Measurements from ENCODE around the gene NFATC2.

The NFATC2 gene

DNA sequence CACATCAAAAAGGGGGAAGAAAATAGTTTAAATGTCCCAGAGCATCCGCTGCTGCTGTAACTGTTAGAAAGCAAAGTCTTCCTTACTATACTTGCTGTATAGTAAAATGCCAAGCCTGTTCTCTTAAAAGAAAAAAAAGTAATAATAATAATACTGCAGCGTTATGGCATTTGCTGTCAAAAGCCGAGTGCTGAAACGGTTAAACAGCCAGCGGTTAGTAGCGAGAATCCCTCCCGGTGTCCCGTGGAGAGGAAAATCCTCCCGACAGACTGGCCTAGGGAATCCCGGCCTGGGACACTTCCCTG lies 19.5 kb upstream of the NFATC2 start:
- H3K9ac ChIP-seq (ENCODE audit: insufficient read length, low read depth) = peak overlapping the region; percentile 81
- no peak for DNase-seq (ENCODE audit: low read depth, low spot score)
- H3K9me3 ChIP-seq (ENCODE audit: insufficient read depth, low read length) = no peaks in the 10 kb centered on the region
- peaks cover 52% of the 10 kb centered on the region for H3K27me3 ChIP-seq (ENCODE audit: insufficient read depth, insufficient read length)
- peak overlapping the region; percentile 54 for H3K4me3 ChIP-seq (ENCODE audit: insufficient read length, low read depth)
- no peaks in the 10 kb centered on the region for H3K36me3 ChIP-seq (ENCODE audit: insufficient read depth, insufficient read length, low read length)
- no peak for TF ChIP-seq YY1 (IDR thresholded peaks at IDR 0.05; ENCODE audit: insufficient read depth, insufficient read length)
- TF ChIP-seq ZNF274 (IDR thresholded peaks at IDR 0.05; ENCODE audit: low read depth, low read length) = no peak
- no peak for TF ChIP-seq SUZ12 (IDR thresholded peaks at IDR 0.05; ENCODE audit: extremely low read depth, insufficient read depth, insufficient read length)
- peaks cover 7% of the 10 kb centered on the region for H3K4me1 ChIP-seq (ENCODE audit: insufficient read depth, insufficient read length)

DNA sequence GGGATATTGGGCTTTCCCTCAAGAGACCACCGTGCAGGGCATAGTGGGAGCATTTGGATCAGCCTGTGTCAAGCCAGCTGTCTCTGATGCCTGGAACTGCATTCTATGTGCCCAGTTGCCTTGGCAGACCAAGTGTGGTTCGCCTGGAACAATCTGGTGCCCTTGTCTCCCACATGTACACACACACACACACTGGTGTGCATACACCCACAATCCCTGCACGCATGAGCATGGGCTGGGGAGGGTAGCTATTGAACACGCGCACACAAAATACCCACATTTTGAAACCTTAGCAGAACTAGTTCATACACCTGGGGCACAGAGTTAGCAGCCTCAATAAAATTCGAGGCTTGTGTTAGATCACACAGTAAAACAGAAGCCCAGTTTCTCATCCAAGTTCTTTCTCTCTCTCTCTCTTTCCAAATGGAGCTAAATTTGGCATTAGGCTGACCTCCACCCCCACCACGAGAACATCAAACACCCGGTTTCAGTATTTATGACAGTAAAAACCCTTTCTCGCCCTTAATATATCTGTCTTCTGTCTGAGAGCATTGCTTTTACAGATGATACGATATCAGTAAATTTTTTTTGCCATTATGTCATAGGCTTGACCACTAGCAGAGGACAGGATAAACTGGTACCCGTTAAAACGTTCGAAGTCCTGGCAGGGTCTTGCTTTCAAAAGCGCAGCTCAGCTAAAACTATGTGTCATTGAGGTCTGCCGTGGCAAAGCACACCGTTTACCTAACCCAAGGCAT lies 18.2 kb upstream of the NFATC2 start:
- H3K4me1 ChIP-seq (ENCODE audit: insufficient read depth, insufficient read length) = peaks cover 7% of the 10 kb centered on the region
- H3K36me3 ChIP-seq (ENCODE audit: insufficient read depth, insufficient read length, low read length) = no peaks in the 10 kb centered on the region
- peaks cover 52% of the 10 kb centered on the region for H3K27me3 ChIP-seq (ENCODE audit: insufficient read depth, insufficient read length)
- no peak overlapping the region for H3K4me3 ChIP-seq (ENCODE audit: insufficient read length, low read depth)
- 0 out of 2 replicates have a peak, but pooled peaks cover 3% of the 10 kb centered on the region for H3K9me3 ChIP-seq (ENCODE audit: insufficient read depth, low read length)
- no peak for DNase-seq (ENCODE audit: low read depth, low spot score)
- H3K9ac ChIP-seq (ENCODE audit: insufficient read length, low read depth) = no peak overlapping the region
- no peak for TF ChIP-seq ZNF274 (IDR thresholded peaks at IDR 0.05; ENCODE audit: low read depth, low read length)
- no peak for TF ChIP-seq SUZ12 (IDR thresholded peaks at IDR 0.05; ENCODE audit: extremely low read depth, insufficient read depth, insufficient read length)
- no peak for TF ChIP-seq YY1 (IDR thresholded peaks at IDR 0.05; ENCODE audit: insufficient read depth, insufficient read length)

DNA sequence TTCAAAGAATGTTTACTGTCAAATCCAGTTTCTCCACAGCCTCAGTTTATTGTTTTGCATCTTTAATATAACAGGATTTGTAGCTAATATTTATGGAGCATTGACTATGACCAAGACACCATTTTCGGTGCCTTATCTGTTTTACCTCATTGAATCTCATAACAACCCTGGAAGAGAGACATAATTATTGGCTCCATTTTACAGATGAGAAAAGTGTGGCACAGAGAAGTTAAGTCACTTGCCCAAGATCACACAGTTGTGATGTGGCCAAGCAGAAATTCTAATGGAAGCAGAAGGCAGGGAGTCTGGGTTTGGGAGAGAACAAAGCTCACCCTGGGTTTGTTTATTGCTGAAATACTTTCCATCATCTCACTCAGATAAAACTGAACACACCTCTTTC lies 17.5 kb upstream of the NFATC2 start:
- H3K36me3 ChIP-seq (ENCODE audit: insufficient read depth, insufficient read length, low read length) = no peaks in the 10 kb centered on the region
- peaks cover 52% of the 10 kb centered on the region for H3K27me3 ChIP-seq (ENCODE audit: insufficient read depth, insufficient read length)
- H3K9me3 ChIP-seq (ENCODE audit: insufficient read depth, low read length) = 0 out of 2 replicates have a peak, but pooled peaks cover 3% of the 10 kb centered on the region
- H3K4me1 ChIP-seq (ENCODE audit: insufficient read depth, insufficient read length) = peaks cover 7% of the 10 kb centered on the region
- H3K9ac ChIP-seq (ENCODE audit: insufficient read length, low read depth) = no peak overlapping the region
- no peak for TF ChIP-seq SUZ12 (IDR thresholded peaks at IDR 0.05; ENCODE audit: extremely low read depth, insufficient read depth, insufficient read length)
- TF ChIP-seq ZNF274 (IDR thresholded peaks at IDR 0.05; ENCODE audit: low read depth, low read length) = no peak
- TF ChIP-seq YY1 (IDR thresholded peaks at IDR 0.05; ENCODE audit: insufficient read depth, insufficient read length) = no peak
- no peak overlapping the region for H3K4me3 ChIP-seq (ENCODE audit: insufficient read length, low read depth)
- no peak for DNase-seq (ENCODE audit: low read depth, low spot score)

DNA sequence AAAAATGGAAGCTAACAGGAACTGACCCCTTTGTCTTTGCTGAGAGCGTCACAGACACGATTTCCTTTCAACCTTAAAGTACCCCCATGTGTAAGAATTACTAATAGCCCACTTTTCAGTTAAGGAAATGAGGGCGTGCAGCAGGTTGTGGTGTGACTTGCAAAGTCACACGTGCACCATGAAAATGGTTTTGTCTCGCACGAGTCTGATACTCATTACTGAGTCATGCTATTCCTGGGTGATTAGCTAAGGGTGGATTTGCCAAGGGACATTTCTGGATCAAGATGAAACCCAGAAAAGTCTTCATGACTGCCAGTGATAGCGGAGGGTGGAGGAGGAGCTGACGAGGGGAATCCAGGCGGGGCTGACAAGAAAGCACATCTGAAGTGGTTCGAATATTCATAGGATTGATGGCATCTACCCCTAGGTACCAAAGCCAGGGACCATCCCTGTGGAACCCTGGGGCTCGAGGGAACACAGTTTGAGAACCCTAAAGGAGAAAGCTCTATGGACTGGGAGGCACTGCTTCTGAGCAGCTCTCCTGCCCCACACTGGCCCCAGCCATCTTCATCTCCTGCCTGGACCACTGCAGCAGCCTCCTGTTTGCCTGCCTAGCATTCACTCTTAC lies 12.1 kb upstream of the NFATC2 start:
- 0 out of 2 replicates have a peak, but pooled peaks cover 3% of the 10 kb centered on the region for H3K9me3 ChIP-seq (ENCODE audit: insufficient read depth, low read length)
- H3K4me1 ChIP-seq (ENCODE audit: insufficient read depth, insufficient read length) = no peaks in the 10 kb centered on the region
- no peaks in the 10 kb centered on the region for H3K36me3 ChIP-seq (ENCODE audit: insufficient read depth, insufficient read length, low read length)
- TF ChIP-seq SUZ12 (IDR thresholded peaks at IDR 0.05; ENCODE audit: extremely low read depth, insufficient read depth, insufficient read length) = no peak
- TF ChIP-seq ZNF274 (IDR thresholded peaks at IDR 0.05; ENCODE audit: low read depth, low read length) = no peak
- no peak for TF ChIP-seq YY1 (IDR thresholded peaks at IDR 0.05; ENCODE audit: insufficient read depth, insufficient read length)
- H3K9ac ChIP-seq (ENCODE audit: insufficient read length, low read depth) = no peak overlapping the region
- H3K27me3 ChIP-seq (ENCODE audit: insufficient read depth, insufficient read length) = peaks cover 12% of the 10 kb centered on the region
- DNase-seq (ENCODE audit: low read depth, low spot score) = no peak
- H3K4me3 ChIP-seq (ENCODE audit: insufficient read length, low read depth) = no peak overlapping the region

DNA sequence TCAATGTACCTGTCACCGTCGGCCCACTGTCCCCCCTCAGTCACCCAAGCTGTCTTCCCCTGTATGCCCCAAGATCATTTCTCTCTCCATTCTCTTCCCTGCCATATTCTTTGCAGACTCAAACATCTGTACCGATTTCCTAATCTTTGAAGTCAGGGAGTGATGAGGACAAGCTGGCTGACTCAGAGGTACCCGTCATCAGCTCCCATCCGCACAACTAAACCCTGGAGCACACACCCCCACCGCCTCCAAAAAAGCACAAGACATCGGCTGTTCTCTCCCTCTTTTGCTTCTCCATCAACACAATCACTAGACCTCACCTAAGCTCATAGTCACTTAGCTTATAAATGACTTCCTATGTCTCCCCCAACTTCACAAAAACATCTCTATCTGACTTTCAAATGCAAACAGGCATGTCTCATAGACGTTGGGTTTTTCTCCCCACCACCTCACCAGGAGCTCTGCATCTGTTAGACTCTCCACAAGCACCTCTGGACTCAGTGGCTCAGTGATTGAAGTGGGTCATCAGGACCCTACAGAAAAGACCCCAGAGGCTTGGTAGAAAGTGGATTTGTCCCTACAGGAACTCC lies 11.5 kb upstream of the NFATC2 start:
- TF ChIP-seq ZNF274 (IDR thresholded peaks at IDR 0.05; ENCODE audit: low read depth, low read length) (no peak), SUZ12 (IDR thresholded peaks at IDR 0.05; ENCODE audit: extremely low read depth, insufficient read depth, insufficient read length) (no peak), YY1 (IDR thresholded peaks at IDR 0.05; ENCODE audit: insufficient read depth, insufficient read length) (no peak)
- DNase-seq (ENCODE audit: low read depth, low spot score) = no peak
- Histone ChIP-seq H3K4me1 (ENCODE audit: insufficient read depth, insufficient read length) (no peaks in the 10 kb centered on the region), H3K4me3 (ENCODE audit: insufficient read length, low read depth) (no peak overlapping the region), H3K36me3 (ENCODE audit: insufficient read depth, insufficient read length, low read length) (no peaks in the 10 kb centered on the region), H3K27me3 (ENCODE audit: insufficient read depth, insufficient read length) (peaks cover 5% of the 10 kb centered on the region), H3K9ac (ENCODE audit: insufficient read length, low read depth) (no peak overlapping the region), H3K9me3 (ENCODE audit: insufficient read depth, low read length) (0 out of 2 replicates have a peak, but pooled peaks cover 3% of the 10 kb centered on the region)

DNA sequence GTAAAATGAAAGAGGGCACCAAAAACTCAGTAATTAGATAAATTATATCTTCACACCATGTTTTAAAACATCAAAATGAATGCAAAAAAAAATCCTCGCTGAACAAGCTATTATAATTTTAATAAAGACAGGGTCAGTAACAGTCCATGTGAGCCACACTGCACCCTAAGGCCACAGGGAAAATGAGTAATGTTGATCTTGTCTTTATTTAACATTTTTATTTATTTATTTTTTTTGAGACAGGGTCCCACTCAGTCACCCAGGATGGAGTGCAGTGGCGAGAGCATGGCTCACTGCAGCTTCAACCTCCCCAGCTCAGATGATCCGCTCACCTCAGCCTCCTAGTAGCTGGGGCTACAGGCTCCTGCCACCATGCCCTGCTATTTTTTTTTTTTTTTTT lies 8.7 kb upstream of the NFATC2 start:
- peaks cover 13% of the 10 kb centered on the region for H3K27me3 ChIP-seq (ENCODE audit: insufficient read depth, insufficient read length)
- TF ChIP-seq SUZ12 (IDR thresholded peaks at IDR 0.05; ENCODE audit: extremely low read depth, insufficient read depth, insufficient read length) (no peak), YY1 (IDR thresholded peaks at IDR 0.05; ENCODE audit: insufficient read depth, insufficient read length) (no peak), ZNF274 (IDR thresholded peaks at IDR 0.05; ENCODE audit: low read depth, low read length) (no peak)

DNA sequence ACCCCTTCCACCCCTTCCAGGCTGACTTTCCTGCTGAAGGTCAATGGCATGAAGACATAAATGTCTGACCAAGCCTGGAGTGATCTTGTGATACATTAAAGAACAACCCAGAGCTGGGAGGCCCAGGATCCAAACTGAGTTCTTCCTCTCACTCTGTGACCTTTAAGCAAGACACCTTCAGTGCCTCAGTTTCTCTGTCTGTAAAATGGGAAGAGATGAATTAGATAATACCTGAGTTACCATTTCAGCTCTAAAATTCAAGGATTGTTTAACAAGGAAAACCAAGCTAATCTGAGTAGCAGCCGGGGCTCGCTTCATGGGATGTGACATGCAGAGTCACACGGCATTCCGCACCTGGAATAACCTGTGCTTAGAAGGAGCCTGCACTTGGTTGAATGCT lies 7.0 kb upstream of the NFATC2 start:
- Histone ChIP-seq H3K4me1 (ENCODE audit: insufficient read depth, insufficient read length) (no peaks in the 10 kb centered on the region), H3K9me3 (ENCODE audit: insufficient read depth, low read length) (no peaks in the 10 kb centered on the region), H3K36me3 (ENCODE audit: insufficient read depth, insufficient read length, low read length) (no peaks in the 10 kb centered on the region), H3K4me3 (ENCODE audit: insufficient read length, low read depth) (no peak overlapping the region), H3K9ac (ENCODE audit: insufficient read length, low read depth) (no peak overlapping the region), H3K27me3 (ENCODE audit: insufficient read depth, insufficient read length) (peaks cover 24% of the 10 kb centered on the region)
- TF ChIP-seq ZNF274 (IDR thresholded peaks at IDR 0.05; ENCODE audit: low read depth, low read length) = no peak
- TF ChIP-seq YY1 (IDR thresholded peaks at IDR 0.05; ENCODE audit: insufficient read depth, insufficient read length) = no peak
- TF ChIP-seq SUZ12 (IDR thresholded peaks at IDR 0.05; ENCODE audit: extremely low read depth, insufficient read depth, insufficient read length) = no peak
- DNase-seq (ENCODE audit: low read depth, low spot score) = no peak

More for the DNA sequence above, 8.7 kb upstream of the NFATC2 start:
- no peaks in the 10 kb centered on the region for H3K9me3 ChIP-seq (ENCODE audit: insufficient read depth, low read length)
- no peak overlapping the region for H3K4me3 ChIP-seq (ENCODE audit: insufficient read length, low read depth)
- no peak for DNase-seq (ENCODE audit: low read depth, low spot score)
- H3K36me3 ChIP-seq (ENCODE audit: insufficient read depth, insufficient read length, low read length) = no peaks in the 10 kb centered on the region
- no peaks in the 10 kb centered on the region for H3K4me1 ChIP-seq (ENCODE audit: insufficient read depth, insufficient read length)
- no peak overlapping the region for H3K9ac ChIP-seq (ENCODE audit: insufficient read length, low read depth)

Data from NT2/D1 (cell line).